ENCODE measurements around the gene CAMKV. TPM values are rescaled to one million over a fixed set of nuclear protein-coding genes. Genes with fewer than 3 reads are reported as not detected.

CAMKV gene
- total RNA-seq, 2 donors from 2014 or later = 0.75 to 7.1 TPM

DNA sequence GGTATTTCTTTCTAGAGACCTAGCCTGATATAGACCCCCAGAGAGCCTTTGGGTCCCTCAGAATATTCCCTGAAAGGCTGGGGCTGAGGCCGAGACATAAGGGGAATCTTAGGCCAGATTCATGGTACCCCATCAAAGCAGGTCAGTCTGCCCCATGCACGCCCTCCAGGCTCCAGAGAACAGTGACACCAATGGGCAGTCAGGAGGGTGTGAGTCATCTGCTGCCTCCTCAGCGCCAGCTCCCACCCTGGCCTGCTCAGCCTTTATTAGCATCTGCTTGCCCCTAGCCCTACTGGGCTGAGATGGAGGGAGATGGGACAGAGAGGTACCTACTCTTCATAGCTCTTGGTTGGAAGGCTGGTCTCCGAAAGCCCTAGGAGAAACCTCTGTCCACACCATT lies 14.3 kb upstream of the CAMKV start:
- Histone ChIP-seq H3K27ac (ENCODE audit: low read depth, low read length) (no peak overlapping the region), H3K27me3 (ENCODE audit: control insufficient read depth, insufficient read depth, low read length, poor library complexity, severe bottlenecking) (no peaks in the 10 kb centered on the region), H3K9me3 (ENCODE audit: control insufficient read depth, low read length) (no peaks in the 10 kb centered on the region), H3K36me3 (ENCODE audit: control insufficient read depth, insufficient read depth, low read length) (no peaks in the 10 kb centered on the region), H3K9ac (ENCODE audit: extremely low read depth, low read length, poor library complexity, severe bottlenecking) (no peak overlapping the region), H3K4me1 (ENCODE audit: control insufficient read depth, insufficient read depth, low read length) (peaks cover 10% of the 10 kb centered on the region), H3K4me3 (ENCODE audit: low read length) (no peak overlapping the region)
- Mint-ChIP-seq H3K27ac (no peak overlapping the region), H3K9me3 (no peaks in the 10 kb centered on the region), H3K4me1 (peaks cover 8% of the 10 kb centered on the region), H3K27me3 (ENCODE audit: insufficient read depth) (no peaks in the 10 kb centered on the region), H3K36me3 (ENCODE audit: low read depth) (no peaks in the 10 kb centered on the region), H3K4me3 (no peak overlapping the region)
- TF ChIP-seq, protein P1, sequence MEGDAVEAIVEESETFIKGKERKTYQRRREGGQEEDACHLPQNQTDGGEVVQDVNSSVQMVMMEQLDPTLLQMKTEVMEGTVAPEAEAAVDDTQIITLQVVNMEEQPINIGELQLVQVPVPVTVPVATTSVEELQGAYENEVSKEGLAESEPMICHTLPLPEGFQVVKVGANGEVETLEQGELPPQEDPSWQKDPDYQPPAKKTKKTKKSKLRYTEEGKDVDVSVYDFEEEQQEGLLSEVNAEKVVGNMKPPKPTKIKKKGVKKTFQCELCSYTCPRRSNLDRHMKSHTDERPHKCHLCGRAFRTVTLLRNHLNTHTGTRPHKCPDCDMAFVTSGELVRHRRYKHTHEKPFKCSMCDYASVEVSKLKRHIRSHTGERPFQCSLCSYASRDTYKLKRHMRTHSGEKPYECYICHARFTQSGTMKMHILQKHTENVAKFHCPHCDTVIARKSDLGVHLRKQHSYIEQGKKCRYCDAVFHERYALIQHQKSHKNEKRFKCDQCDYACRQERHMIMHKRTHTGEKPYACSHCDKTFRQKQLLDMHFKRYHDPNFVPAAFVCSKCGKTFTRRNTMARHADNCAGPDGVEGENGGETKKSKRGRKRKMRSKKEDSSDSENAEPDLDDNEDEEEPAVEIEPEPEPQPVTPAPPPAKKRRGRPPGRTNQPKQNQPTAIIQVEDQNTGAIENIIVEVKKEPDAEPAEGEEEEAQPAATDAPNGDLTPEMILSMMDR (conservative IDR thresholded peaks at IDR 0.05) = no peak
- DNase-seq = no peak
- 91 to 100% methylated on average over 3 to 4 of the region's 4 CpGs for WGBS, 2 experiments (ENCODE audit: insufficient coverage in 1 of 2, insufficient read length in 1 of 2)

DNA sequence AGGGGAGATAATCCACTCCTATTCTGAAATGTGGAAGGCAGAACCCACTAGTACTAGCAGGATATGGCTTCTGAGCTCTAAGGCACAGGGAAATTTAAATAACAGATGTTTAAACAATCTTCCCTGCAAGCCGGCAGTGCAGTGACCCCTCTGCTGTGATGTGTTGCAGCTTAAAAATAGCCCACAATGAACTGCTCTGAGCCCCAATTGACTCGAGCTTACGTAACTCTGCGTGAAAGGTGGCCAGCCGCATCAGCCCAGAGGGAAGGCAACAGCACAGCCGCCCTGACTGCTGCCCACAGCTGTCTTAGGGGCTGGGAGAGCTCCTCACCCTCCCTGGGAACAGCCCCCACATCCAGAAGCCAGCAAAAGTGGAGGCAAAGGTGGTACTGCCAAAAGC lies 12.5 kb upstream of the CAMKV start:
- no peak for DNase-seq
- Histone ChIP-seq H3K27me3 (ENCODE audit: control insufficient read depth, insufficient read depth, low read length, poor library complexity, severe bottlenecking) (no peaks in the 10 kb centered on the region), H3K4me3 (ENCODE audit: low read length) (no peak overlapping the region), H3K27ac (ENCODE audit: low read depth, low read length) (no peak overlapping the region), H3K36me3 (ENCODE audit: control insufficient read depth, insufficient read depth, low read length) (no peaks in the 10 kb centered on the region), H3K4me1 (ENCODE audit: control insufficient read depth, insufficient read depth, low read length) (peaks cover 10% of the 10 kb centered on the region), H3K9ac (ENCODE audit: extremely low read depth, low read length, poor library complexity, severe bottlenecking) (no peak overlapping the region), H3K9me3 (ENCODE audit: control insufficient read depth, low read length) (no peaks in the 10 kb centered on the region)
- no peaks in the 10 kb centered on the region for H3K27me3 Mint-ChIP-seq (ENCODE audit: insufficient read depth)
- no peaks in the 10 kb centered on the region for H3K9me3 Mint-ChIP-seq
- no peak overlapping the region for H3K27ac Mint-ChIP-seq
- no peak overlapping the region for H3K4me3 Mint-ChIP-seq
- H3K4me1 Mint-ChIP-seq = peaks cover 8% of the 10 kb centered on the region
- H3K36me3 Mint-ChIP-seq (ENCODE audit: low read depth) = no peaks in the 10 kb centered on the region
- TF ChIP-seq, protein P1 (conservative IDR thresholded peaks at IDR 0.05) = no peak
- 79 to 80% methylated on average over 6 of the region's 6 CpGs for WGBS, 2 experiments (ENCODE audit: insufficient coverage in 1 of 2, insufficient read length in 1 of 2)

DNA sequence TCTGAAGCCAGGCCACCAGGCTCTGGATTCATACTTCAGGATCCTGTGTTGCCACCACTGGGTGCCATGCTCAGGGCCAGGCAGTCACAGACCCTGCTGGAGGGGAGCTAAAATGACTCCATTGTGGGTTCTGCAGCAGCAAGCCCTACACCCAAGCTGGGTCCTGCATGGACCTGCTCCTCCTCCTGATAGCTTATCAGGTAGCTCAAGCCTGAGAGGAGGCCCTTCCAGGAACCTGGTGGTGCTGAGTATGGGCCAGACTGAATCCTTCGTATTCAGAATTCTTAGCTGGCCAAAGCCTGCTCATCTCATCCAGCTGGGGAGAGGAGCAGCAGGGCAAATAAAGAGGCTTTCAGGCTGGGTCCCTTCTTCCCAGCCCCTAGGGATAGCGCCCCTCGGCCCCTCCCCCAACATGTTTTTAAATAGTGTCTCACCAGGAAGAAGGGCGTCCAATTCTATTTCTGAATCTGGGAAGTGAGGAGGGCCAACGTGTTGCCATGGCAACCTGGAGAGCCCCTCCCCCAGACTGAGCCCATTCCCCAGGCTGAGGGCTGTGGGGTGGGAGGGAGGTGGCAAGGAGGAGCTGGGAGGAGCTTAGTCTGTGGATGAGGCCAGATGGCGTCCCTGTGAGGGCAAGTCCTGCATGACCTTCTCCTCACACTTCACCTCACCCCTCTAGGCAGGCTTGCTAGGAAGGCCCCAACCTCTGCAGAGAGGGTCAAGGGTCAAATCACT lies 11.0 kb upstream of the CAMKV start:
- H3K27me3 ChIP-seq (ENCODE audit: control insufficient read depth, insufficient read depth, low read length, poor library complexity, severe bottlenecking) = no peaks in the 10 kb centered on the region
- Mint-ChIP-seq H3K27ac (no peak overlapping the region), H3K9me3 (no peaks in the 10 kb centered on the region), H3K36me3 (ENCODE audit: low read depth) (no peaks in the 10 kb centered on the region), H3K27me3 (ENCODE audit: insufficient read depth) (no peaks in the 10 kb centered on the region), H3K4me3 (no peak overlapping the region), H3K4me1 (peaks cover 8% of the 10 kb centered on the region)
- WGBS, 2 experiments (ENCODE audit: insufficient coverage in 1 of 2, insufficient read length in 1 of 2) = 28 to 48% methylated on average over 2 to 6 of the region's 6 CpGs
- peak; percentile 68 for DNase-seq
- H3K4me3 ChIP-seq (ENCODE audit: low read length) = no peak overlapping the region
- peaks cover 10% of the 10 kb centered on the region for H3K4me1 ChIP-seq (ENCODE audit: control insufficient read depth, insufficient read depth, low read length)
- no peaks in the 10 kb centered on the region for H3K36me3 ChIP-seq (ENCODE audit: control insufficient read depth, insufficient read depth, low read length)
- H3K9ac ChIP-seq (ENCODE audit: extremely low read depth, low read length, poor library complexity, severe bottlenecking) = no peak overlapping the region
- TF ChIP-seq, protein P1 (conservative IDR thresholded peaks at IDR 0.05) = peak; percentile 22
- H3K9me3 ChIP-seq (ENCODE audit: control insufficient read depth, low read length) = no peaks in the 10 kb centered on the region
- H3K27ac ChIP-seq (ENCODE audit: low read depth, low read length) = peak overlapping the region; percentile 27

Data from endodermal cell (in vitro differentiated cells).